ENCODE measurements around the gene ATP5PD. TPM values are rescaled to one million over a fixed set of nuclear protein-coding genes. Genes with fewer than 3 reads are reported as not detected.

ATP5PD gene
- total and polyA plus RNA-seq, 2 of the 13 experiments (the other 11 are each of a cell fraction or from before 2014, with no cell fraction given): 158 to 428 TPM

DNA sequence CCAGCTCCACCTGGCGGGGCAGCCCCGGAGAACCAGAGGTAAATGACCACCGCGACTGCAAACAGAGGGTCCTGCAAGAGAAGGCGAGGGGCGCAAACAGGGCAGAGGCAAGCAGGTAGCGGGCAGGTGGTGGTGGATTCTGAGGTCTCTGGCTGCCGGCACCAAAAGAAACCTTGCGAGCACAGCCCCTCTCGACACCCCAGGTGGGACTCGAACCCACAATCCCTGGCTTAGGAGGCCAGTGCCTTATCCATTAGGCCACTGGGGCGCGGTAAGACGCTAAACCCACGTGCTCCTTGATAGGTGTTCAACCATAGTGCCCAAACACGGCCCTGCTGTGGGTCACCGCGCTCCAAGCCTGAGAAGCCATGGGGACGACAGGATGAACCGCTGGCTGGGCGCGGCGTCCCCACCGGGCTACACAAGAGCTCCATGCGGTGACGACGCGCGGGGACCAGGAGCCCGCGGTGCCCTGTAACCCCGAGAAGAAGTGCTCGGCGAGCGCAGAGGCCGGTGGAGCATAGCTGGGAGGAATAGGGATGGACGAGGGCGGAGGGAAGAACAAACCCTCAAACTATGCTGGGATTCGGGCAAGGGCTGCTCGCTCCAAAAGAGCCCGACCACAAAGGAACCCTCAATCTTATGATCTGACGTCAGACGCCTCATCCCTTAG, 12.4 kb downstream of the ATP5PD start (continued):
- TF ChIP-seq ZNF770 (CRISPR knock-in tag; IDR thresholded peaks at IDR 0.05): no peak; the same call in 1 of the 2 replicates
- TF ChIP-seq DMAP1 (CRISPR knock-in tag; IDR thresholded peaks at IDR 0.05): no peak; the same call in none of the 2 replicates
- TF ChIP-seq GPBP1L1 (CRISPR knock-in tag; IDR thresholded peaks at IDR 0.05): no peak
- TF ChIP-seq LCORL (IDR thresholded peaks at IDR 0.05): peak; percentile 45; the same call in 1 of the 2 replicates
- TF ChIP-seq LCORL (CRISPR knock-in tag; IDR thresholded peaks at IDR 0.05): no peak; the same call in 1 of the 2 replicates
- TF ChIP-seq SIX1 (CRISPR knock-in tag; IDR thresholded peaks at IDR 0.05; ENCODE audit: borderline replicate concordance): peak; percentile 52; the same call in 1 of the 2 replicates
- TF ChIP-seq ZNF724P (CRISPR knock-in tag; IDR thresholded peaks at IDR 0.05; ENCODE audit: borderline replicate concordance): peak; percentile 91; the same call in 1 of the 2 replicates
- TF ChIP-seq NBN (conservative IDR thresholded peaks at IDR 0.05): no peak
- peak; percentile 63; the same call in 1 of the 2 replicates for TF ChIP-seq REXO4 (CRISPR knock-in tag; IDR thresholded peaks at IDR 0.05; ENCODE audit: borderline replicate concordance)
- no peak for TF ChIP-seq SIN3A (IDR thresholded peaks at IDR 0.05; ENCODE audit: borderline replicate concordance, low read depth, low read length)
- peak; percentile 80 for TF ChIP-seq AGO1 (IDR thresholded peaks at IDR 0.05; ENCODE audit: low read depth, low read length, poor library complexity, severe bottlenecking)
- TF ChIP-seq AKAP8 (CRISPR knock-in tag; IDR thresholded peaks at IDR 0.05): 0 out of 2 replicates have a peak, but pooled peaks have one; percentile 52
- peak; percentile 58 for TF ChIP-seq ZFY (CRISPR knock-in tag; IDR thresholded peaks at IDR 0.05)
- peak; percentile 91; the same call in 1 of the 2 replicates for TF ChIP-seq ZFP1 (CRISPR knock-in tag; IDR thresholded peaks at IDR 0.05)
- TF ChIP-seq CREB1 (IDR thresholded peaks at IDR 0.05): peak; percentile 85
- peak; percentile 68 for TF ChIP-seq CREB1 (CRISPR knock-in tag; IDR thresholded peaks at IDR 0.05)
- TF ChIP-seq ZNF331 (CRISPR knock-in tag; IDR thresholded peaks at IDR 0.05): peak; percentile 98
- peak; percentile 26; the same call in 1 of the 2 replicates for TF ChIP-seq ZNF292 (CRISPR knock-in tag; IDR thresholded peaks at IDR 0.05; ENCODE audit: borderline replicate concordance, low read depth)
- peak; percentile 95 for TF ChIP-seq ZNF24 (IDR thresholded peaks at IDR 0.05)
- TF ChIP-seq, protein P1, sequence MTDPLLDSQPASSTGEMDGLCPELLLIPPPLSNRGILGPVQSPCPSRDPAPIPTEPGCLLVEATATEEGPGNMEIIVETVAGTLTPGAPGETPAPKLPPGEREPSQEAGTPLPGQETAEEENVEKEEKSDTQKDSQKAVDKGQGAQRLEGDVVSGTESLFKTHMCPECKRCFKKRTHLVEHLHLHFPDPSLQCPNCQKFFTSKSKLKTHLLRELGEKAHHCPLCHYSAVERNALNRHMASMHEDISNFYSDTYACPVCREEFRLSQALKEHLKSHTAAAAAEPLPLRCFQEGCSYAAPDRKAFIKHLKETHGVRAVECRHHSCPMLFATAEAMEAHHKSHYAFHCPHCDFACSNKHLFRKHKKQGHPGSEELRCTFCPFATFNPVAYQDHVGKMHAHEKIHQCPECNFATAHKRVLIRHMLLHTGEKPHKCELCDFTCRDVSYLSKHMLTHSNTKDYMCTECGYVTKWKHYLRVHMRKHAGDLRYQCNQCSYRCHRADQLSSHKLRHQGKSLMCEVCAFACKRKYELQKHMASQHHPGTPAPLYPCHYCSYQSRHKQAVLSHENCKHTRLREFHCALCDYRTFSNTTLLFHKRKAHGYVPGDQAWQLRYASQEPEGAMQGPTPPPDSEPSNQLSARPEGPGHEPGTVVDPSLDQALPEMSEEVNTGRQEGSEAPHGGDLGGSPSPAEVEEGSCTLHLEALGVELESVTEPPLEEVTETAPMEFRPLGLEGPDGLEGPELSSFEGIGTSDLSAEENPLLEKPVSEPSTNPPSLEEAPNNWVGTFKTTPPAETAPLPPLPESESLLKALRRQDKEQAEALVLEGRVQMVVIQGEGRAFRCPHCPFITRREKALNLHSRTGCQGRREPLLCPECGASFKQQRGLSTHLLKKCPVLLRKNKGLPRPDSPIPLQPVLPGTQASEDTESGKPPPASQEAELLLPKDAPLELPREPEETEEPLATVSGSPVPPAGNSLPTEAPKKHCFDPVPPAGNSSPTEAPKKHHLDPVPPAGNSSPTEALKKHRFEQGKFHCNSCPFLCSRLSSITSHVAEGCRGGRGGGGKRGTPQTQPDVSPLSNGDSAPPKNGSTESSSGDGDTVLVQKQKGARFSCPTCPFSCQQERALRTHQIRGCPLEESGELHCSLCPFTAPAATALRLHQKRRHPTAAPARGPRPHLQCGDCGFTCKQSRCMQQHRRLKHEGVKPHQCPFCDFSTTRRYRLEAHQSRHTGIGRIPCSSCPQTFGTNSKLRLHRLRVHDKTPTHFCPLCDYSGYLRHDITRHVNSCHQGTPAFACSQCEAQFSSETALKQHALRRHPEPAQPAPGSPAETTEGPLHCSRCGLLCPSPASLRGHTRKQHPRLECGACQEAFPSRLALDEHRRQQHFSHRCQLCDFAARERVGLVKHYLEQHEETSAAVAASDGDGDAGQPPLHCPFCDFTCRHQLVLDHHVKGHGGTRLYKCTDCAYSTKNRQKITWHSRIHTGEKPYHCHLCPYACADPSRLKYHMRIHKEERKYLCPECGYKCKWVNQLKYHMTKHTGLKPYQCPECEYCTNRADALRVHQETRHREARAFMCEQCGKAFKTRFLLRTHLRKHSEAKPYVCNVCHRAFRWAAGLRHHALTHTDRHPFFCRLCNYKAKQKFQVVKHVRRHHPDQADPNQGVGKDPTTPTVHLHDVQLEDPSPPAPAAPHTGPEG (CRISPR knock-in tag; IDR thresholded peaks at IDR 0.05): 0 out of 2 replicates have a peak, but pooled peaks have one; percentile 62
